SK-N-SH treated with all-trans-retinoic acid at 6 μM for 48 hours (cell line): ENCODE data around the gene FBXO8.

ENCODE experiments used
- ATAC-seq: fragments of 200-7000 bp; cut with Tn5 transposase; 3 replicates; pipeline ENCODE4 v1.9.1; 2020; ENCODE audit warnings: mild to moderate bottlenecking, moderate library complexity
- ARNTL ChIP-seq: fragments of 450-650 bp; formaldehyde crosslinking; IDR thresholded peaks from 2 replicates; pipeline ENCODE4 v1.5.0; 2020; ENCODE audit warnings: low read depth, mild to moderate bottlenecking, moderate library complexity, borderline replicate concordance
- BACH2 ChIP-seq: fragments of 250-450 bp; sonication (Bioruptor Pico); IDR thresholded peaks from 2 replicates; pipeline ENCODE4 v1.9.0; 2021; ENCODE audit warnings: mild to moderate bottlenecking, borderline replicate concordance
- CSDC2 ChIP-seq: fragments of 250-450 bp; sonication (Bioruptor Pico); IDR thresholded peaks from 2 replicates; pipeline ENCODE4 v1.5.0; 2020; ENCODE audit warnings: mild to moderate bottlenecking, moderate library complexity
- ESRRG ChIP-seq: fragments of 250-450 bp; sonication (Bioruptor Pico); IDR thresholded peaks from 2 replicates; pipeline ENCODE4 v1.6.1; 2021; ENCODE audit warnings: mild to moderate bottlenecking
- ISL1 ChIP-seq: fragments of 250-450 bp; sonication (Bioruptor Pico); IDR thresholded peaks from 2 replicates; pipeline ENCODE4 v2.1.2; 2022; ENCODE audit warnings: mild to moderate bottlenecking, moderate library complexity
- OSR1 ChIP-seq: fragments of 250-450 bp; sonication (Bioruptor Pico); IDR thresholded peaks from 2 replicates; pipeline ENCODE4 v1.8.0; 2022; ENCODE audit warnings: moderate library complexity, mild to moderate bottlenecking, inconsistent platforms
- PPARA ChIP-seq: fragments of 250-450 bp; sonication (Bioruptor Pico); IDR thresholded peaks from 2 replicates; pipeline ENCODE4 v1.5.0; 2020; ENCODE audit warnings: mild to moderate bottlenecking, borderline replicate concordance
- RARB ChIP-seq: fragments of 250-450 bp; sonication (Bioruptor Pico); IDR thresholded peaks from 2 replicates; pipeline ENCODE4 v1.8.0; 2021; ENCODE audit warnings: mild to moderate bottlenecking, moderate library complexity
- SNAI2 ChIP-seq: fragments of 250-450 bp; sonication (Bioruptor Pico); IDR thresholded peaks from 2 replicates; pipeline ENCODE4 v1.5.0; 2020; ENCODE audit warnings: mild to moderate bottlenecking, moderate library complexity
- TCF4 ChIP-seq: fragments of 250-450 bp; sonication (Bioruptor Pico); IDR thresholded peaks from 2 replicates; pipeline ENCODE4 v1.8.0; 2021; ENCODE audit warnings: mild to moderate bottlenecking, moderate library complexity, borderline replicate concordance
- TOX ChIP-seq: fragments of 250-450 bp; sonication (Bioruptor Pico); IDR thresholded peaks from 2 replicates; pipeline ENCODE4 v1.8.0; 2021; ENCODE audit warnings: mild to moderate bottlenecking, moderate library complexity, borderline replicate concordance
- ZC3H10 ChIP-seq: fragments of 250-450 bp; sonication (Bioruptor Pico); IDR thresholded peaks from 2 replicates; pipeline ENCODE4 v1.5.1; 2021; ENCODE audit warnings: mild to moderate bottlenecking, moderate library complexity
- ZFP3 ChIP-seq: fragments of 250-450 bp; sonication (Bioruptor Pico); IDR thresholded peaks from 2 replicates; pipeline ENCODE4 v1.5.0; 2020; ENCODE audit warnings: mild to moderate bottlenecking, moderate library complexity
- ZFP30 ChIP-seq: fragments of 450-650 bp; formaldehyde crosslinking; IDR thresholded peaks from 2 replicates; pipeline ENCODE4 v1.5.0; 2022; ENCODE audit warnings: mild to moderate bottlenecking, moderate library complexity
- ZNF565 ChIP-seq: fragments of 450-650 bp; formaldehyde crosslinking; conservative IDR thresholded peaks from 2 replicates; pipeline ENCODE4 v1.5.0; 2020; ENCODE audit warnings: low read depth, mild to moderate bottlenecking, moderate library complexity
- ZNF70 ChIP-seq: fragments of 450-650 bp; formaldehyde crosslinking; IDR thresholded peaks from 2 replicates; pipeline ENCODE4 v1.5.0; 2020; ENCODE audit warnings: mild to moderate bottlenecking, moderate library complexity
- ZNF8 ChIP-seq: fragments of 450-650 bp; formaldehyde crosslinking; IDR thresholded peaks from 2 replicates; pipeline ENCODE4 v1.5.0; 2020; ENCODE audit warnings: mild to moderate bottlenecking, moderate library complexity
- TF ChIP-seq, protein P1 (sequence below): fragments of 250-450 bp; sonication (Bioruptor Pico); IDR thresholded peaks from 2 replicates; pipeline ENCODE4 v1.5.1; 2021; ENCODE audit warnings: mild to moderate bottlenecking, moderate library complexity
- TF ChIP-seq, protein P2 (sequence below): fragments of 250-450 bp; sonication (Bioruptor Pico); IDR thresholded peaks from 2 replicates; pipeline ENCODE4 v1.5.1; 2020; ENCODE audit warnings: low read depth, mild to moderate bottlenecking, moderate library complexity
- TF ChIP-seq, protein P3 (sequence below): fragments of 250-450 bp; sonication (Bioruptor Pico); IDR thresholded peaks from 2 replicates; pipeline ENCODE4 v1.8.0; 2021; ENCODE audit warnings: low read depth, mild to moderate bottlenecking, moderate library complexity, borderline replicate concordance
- TF ChIP-seq, protein P4 (sequence below): fragments of 250-450 bp; sonication (Bioruptor Pico); IDR thresholded peaks from 2 replicates; pipeline ENCODE4 v1.8.0; 2020; ENCODE audit warnings: mild to moderate bottlenecking, moderate library complexity, borderline replicate concordance
- TF ChIP-seq, protein P5 (sequence below): fragments of 250-450 bp; sonication (Bioruptor Pico); IDR thresholded peaks from 2 replicates; pipeline ENCODE4 v1.5.0; 2020; ENCODE audit warnings: mild to moderate bottlenecking, moderate library complexity

FBXO8 gene

DNA sequence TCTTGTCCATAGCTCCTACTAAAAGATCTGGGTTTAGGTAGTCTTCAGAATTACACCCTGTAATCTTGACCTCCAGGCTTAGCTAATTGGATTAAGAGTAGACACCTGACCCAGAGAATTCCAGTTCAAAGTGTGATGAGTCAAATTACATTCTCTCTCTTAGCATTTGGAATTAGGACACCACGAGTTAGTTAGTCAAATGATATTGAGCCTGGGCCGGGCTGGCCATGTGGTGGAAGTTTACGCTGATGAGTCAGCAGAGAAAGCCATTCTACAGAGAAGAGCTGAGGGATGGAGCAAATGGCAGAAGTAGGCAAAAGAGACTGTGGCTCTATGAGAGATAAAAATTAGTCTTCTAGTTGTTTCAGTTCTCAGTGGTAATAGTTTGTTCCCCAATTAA lies 31.3 kb upstream of the FBXO8 start:
- ATAC-seq = peak; percentile 77
- peak; percentile 71; the same call in 1 of the 2 replicates for TF ChIP-seq SNAI2
- no peak for TF ChIP-seq TCF4

DNA sequence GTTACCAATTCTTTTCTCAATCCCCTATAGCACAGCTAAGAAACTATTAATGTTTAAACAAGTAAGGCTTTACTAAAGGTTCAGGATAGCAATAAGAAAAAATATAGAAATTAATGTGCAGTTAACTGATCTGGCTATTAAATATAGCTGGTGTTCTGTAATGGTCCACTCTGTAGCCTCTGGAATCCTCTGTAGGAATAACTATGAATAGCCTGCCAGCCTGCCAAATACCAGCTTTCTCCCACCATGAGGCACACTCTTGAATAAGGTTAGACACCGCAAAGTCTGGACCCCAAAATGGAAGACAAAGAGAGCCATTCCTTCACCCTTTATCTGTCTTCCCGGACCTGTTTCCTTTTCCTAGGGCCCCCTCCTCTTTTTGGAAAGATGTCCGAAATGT lies 30.8 kb upstream of the FBXO8 start:
- ATAC-seq = no peak; the same call in 2 of the 3 replicates
- TF ChIP-seq ZFP30 (no peak), ZNF70 (CRISPR knock-in tag) (no peak), SNAI2 (no peak)
- TF ChIP-seq, protein P1, sequence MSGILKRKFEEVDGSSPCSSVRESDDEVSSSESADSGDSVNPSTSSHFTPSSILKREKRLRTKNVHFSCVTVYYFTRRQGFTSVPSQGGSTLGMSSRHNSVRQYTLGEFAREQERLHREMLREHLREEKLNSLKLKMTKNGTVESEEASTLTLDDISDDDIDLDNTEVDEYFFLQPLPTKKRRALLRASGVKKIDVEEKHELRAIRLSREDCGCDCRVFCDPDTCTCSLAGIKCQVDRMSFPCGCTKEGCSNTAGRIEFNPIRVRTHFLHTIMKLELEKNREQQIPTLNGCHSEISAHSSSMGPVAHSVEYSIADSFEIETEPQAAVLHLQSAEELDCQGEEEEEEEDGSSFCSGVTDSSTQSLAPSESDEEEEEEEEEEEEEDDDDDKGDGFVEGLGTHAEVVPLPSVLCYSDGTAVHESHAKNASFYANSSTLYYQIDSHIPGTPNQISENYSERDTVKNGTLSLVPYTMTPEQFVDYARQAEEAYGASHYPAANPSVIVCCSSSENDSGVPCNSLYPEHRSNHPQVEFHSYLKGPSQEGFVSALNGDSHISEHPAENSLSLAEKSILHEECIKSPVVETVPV (CRISPR knock-in tag) = no peak

DNA sequence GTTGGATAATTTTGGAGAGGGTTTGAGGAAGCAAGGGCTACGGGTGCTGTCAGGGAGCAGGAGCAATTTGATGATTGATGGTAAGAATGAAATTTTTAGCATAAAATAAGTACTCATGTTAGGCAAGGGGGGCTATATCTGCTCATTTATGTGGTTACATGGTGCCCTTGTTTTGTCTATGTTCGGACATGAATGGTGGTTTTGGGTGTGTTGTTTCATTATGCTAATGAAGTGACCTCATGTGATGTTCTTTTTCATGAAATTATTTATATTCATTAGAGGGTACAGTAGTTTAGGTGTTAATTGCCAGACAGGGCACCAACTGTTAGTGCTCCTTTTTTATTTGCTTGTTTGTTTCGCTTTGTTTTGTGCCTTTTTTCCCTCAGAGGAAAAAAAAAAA lies 29.5 kb upstream of the FBXO8 start:
- TF ChIP-seq, protein P2, sequence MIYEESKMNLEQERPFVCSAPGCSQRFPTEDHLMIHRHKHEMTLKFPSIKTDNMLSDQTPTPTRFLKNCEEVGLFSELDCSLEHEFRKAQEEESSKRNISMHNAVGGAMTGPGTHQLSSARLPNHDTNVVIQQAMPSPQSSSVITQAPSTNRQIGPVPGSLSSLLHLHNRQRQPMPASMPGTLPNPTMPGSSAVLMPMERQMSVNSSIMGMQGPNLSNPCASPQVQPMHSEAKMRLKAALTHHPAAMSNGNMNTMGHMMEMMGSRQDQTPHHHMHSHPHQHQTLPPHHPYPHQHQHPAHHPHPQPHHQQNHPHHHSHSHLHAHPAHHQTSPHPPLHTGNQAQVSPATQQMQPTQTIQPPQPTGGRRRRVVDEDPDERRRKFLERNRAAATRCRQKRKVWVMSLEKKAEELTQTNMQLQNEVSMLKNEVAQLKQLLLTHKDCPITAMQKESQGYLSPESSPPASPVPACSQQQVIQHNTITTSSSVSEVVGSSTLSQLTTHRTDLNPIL = no peak
- no peak for TF ChIP-seq ZFP3 (CRISPR knock-in tag)
- no peak for TF ChIP-seq PPARA
- TF ChIP-seq ARNTL (CRISPR knock-in tag) = no peak
- TF ChIP-seq TCF4 = no peak
- no peak for TF ChIP-seq ESRRG (CRISPR knock-in tag)
- TF ChIP-seq, protein P3, sequence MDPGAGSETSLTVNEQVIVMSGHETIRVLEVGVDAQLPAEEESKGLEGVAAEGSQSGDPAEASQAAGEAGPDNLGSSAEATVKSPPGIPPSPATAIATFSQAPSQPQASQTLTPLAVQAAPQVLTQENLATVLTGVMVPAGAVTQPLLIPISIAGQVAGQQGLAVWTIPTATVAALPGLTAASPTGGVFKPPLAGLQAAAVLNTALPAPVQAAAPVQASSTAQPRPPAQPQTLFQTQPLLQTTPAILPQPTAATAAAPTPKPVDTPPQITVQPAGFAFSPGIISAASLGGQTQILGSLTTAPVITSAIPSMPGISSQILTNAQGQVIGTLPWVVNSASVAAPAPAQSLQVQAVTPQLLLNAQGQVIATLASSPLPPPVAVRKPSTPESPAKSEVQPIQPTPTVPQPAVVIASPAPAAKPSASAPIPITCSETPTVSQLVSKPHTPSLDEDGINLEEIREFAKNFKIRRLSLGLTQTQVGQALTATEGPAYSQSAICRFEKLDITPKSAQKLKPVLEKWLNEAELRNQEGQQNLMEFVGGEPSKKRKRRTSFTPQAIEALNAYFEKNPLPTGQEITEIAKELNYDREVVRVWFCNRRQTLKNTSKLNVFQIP (CRISPR knock-in tag) = no peak
- TF ChIP-seq, protein P1 (CRISPR knock-in tag) = no peak
- no peak for TF ChIP-seq ZNF8
- TF ChIP-seq RARB (CRISPR knock-in tag) = no peak
- TF ChIP-seq CSDC2 (CRISPR knock-in tag) = no peak
- TF ChIP-seq ZNF70 (CRISPR knock-in tag) = no peak
- no peak for TF ChIP-seq OSR1 (CRISPR knock-in tag)
- TF ChIP-seq, protein P4, sequence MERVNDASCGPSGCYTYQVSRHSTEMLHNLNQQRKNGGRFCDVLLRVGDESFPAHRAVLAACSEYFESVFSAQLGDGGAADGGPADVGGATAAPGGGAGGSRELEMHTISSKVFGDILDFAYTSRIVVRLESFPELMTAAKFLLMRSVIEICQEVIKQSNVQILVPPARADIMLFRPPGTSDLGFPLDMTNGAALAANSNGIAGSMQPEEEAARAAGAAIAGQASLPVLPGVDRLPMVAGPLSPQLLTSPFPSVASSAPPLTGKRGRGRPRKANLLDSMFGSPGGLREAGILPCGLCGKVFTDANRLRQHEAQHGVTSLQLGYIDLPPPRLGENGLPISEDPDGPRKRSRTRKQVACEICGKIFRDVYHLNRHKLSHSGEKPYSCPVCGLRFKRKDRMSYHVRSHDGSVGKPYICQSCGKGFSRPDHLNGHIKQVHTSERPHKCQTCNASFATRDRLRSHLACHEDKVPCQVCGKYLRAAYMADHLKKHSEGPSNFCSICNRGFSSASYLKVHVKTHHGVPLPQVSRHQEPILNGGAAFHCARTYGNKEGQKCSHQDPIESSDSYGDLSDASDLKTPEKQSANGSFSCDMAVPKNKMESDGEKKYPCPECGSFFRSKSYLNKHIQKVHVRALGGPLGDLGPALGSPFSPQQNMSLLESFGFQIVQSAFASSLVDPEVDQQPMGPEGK (CRISPR knock-in tag) = no peak
- TF ChIP-seq ZNF565 (CRISPR knock-in tag) = no peak
- ATAC-seq = no peak

DNA sequence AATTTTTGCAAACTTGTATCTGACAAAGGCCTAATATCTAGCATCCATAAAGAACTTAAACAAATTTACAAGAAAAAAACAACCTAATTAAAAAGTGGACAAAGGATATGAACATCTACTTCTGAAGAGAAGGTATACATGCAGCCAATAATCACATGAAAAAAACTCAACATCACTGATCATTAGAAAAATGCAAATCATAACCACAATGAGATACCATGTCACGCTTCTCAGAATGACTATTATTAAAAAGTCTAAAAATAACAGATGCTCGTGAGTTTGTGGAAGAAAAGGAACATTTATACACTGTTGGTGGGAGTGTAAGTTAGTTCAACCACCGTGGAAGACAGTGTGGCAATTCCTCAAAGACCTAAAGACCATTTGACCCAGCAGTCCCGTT lies 24.2 kb upstream of the FBXO8 start:
- TF ChIP-seq CSDC2 (CRISPR knock-in tag) = no peak
- TF ChIP-seq ZNF565 (CRISPR knock-in tag) = no peak
- TF ChIP-seq ZC3H10 (CRISPR knock-in tag) = no peak
- TF ChIP-seq PPARA = no peak
- TF ChIP-seq ZFP30 = no peak
- TF ChIP-seq, protein P5, sequence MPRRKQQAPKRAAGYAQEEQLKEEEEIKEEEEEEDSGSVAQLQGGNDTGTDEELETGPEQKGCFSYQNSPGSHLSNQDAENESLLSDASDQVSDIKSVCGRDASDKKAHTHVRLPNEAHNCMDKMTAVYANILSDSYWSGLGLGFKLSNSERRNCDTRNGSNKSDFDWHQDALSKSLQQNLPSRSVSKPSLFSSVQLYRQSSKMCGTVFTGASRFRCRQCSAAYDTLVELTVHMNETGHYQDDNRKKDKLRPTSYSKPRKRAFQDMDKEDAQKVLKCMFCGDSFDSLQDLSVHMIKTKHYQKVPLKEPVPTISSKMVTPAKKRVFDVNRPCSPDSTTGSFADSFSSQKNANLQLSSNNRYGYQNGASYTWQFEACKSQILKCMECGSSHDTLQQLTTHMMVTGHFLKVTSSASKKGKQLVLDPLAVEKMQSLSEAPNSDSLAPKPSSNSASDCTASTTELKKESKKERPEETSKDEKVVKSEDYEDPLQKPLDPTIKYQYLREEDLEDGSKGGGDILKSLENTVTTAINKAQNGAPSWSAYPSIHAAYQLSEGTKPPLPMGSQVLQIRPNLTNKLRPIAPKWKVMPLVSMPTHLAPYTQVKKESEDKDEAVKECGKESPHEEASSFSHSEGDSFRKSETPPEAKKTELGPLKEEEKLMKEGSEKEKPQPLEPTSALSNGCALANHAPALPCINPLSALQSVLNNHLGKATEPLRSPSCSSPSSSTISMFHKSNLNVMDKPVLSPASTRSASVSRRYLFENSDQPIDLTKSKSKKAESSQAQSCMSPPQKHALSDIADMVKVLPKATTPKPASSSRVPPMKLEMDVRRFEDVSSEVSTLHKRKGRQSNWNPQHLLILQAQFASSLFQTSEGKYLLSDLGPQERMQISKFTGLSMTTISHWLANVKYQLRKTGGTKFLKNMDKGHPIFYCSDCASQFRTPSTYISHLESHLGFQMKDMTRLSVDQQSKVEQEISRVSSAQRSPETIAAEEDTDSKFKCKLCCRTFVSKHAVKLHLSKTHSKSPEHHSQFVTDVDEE (CRISPR knock-in tag) = no peak
- TF ChIP-seq, protein P3 (CRISPR knock-in tag) = no peak
- TF ChIP-seq ISL1 = no peak
- TF ChIP-seq TCF4 = no peak
- TF ChIP-seq BACH2 (CRISPR knock-in tag) = no peak
- TF ChIP-seq OSR1 (CRISPR knock-in tag) = no peak
- TF ChIP-seq, protein P1 (CRISPR knock-in tag) = no peak
- no peak for TF ChIP-seq ARNTL (CRISPR knock-in tag)
- no peak for TF ChIP-seq ESRRG (CRISPR knock-in tag)
- TF ChIP-seq TOX (CRISPR knock-in tag) = no peak
- ATAC-seq = no peak
